CD4-positive, CD25-positive, alpha-beta regulatory T cell (primary cell): ENCODE data around the gene THAP4. TPM values are rescaled to one million over a fixed set of nuclear protein-coding genes. Genes with fewer than 3 reads are reported as not detected.

Experiments used
- ATAC-seq, 2 donors: fragments of 150-1000 bp; cut with Tn5 transposase; one replicate each; pipeline ENCODE4 v1.10.0; 2021; ENCODE audit warnings: low read depth in 2 of 2, moderate number of reproducible peaks in 2 of 2, moderate library complexity in 1 of 2
- DNase-seq, 3 donors: peaks; one replicate each; pipeline versions ENCODE4 v3.0.0 to v3.0.0-alpha.2; 2012 to 2022; ENCODE audit warnings: mixed read lengths in 1 of 3
- H3K27ac ChIP-seq: one replicate; pipeline ENCODE4 v1.7.0; 2013; ENCODE audit warnings: mild to moderate bottlenecking, low read length; ENCODE audit not compliant: insufficient read depth, poor library complexity, severe bottlenecking
- H3K27me3 ChIP-seq: one replicate; pipeline ENCODE4 v1.7.0; 2013; ENCODE audit warnings: low read length; ENCODE audit not compliant: control insufficient read depth, insufficient read depth
- H3K36me3 ChIP-seq: one replicate; pipeline ENCODE4 v1.7.0; 2013; ENCODE audit warnings: mild to moderate bottlenecking, low read length, moderate library complexity; ENCODE audit not compliant: control insufficient read depth, insufficient read depth
- H3K4me1 ChIP-seq: 2 replicates; pipeline ENCODE4 v1.7.0; 2013; ENCODE audit warnings: mild to moderate bottlenecking, low read length; ENCODE audit not compliant: insufficient read depth, control insufficient read depth, poor library complexity, severe bottlenecking
- H3K4me3 ChIP-seq: one replicate; pipeline ENCODE4 v1.7.0; 2013; ENCODE audit warnings: low read depth, mild to moderate bottlenecking, low read length, moderate library complexity
- H3K9me3 ChIP-seq, 2 experiments: 1 replicate in 1 of 2; 2 replicates in 1 of 2; pipeline ENCODE4 v1.7.0; 2013; ENCODE audit warnings: low read length in 2 of 2, mild to moderate bottlenecking in 1 of 2, moderate library complexity in 1 of 2; ENCODE audit not compliant: control insufficient read depth in 2 of 2
- H3K27ac Mint-ChIP-seq, 3 donors: one replicate each; pipeline ENCODE4 v1.8.0; 2020 to 2022; ENCODE audit warnings: mild to moderate bottlenecking in 3 of 3, mixed read lengths in 3 of 3, moderate library complexity in 2 of 3
- H3K27me3 Mint-ChIP-seq: one replicate; pipeline ENCODE4 v1.8.0; 2022; ENCODE audit warnings: mild to moderate bottlenecking, mixed read lengths
- H3K36me3 Mint-ChIP-seq: one replicate; pipeline ENCODE4 v1.8.0; 2020; ENCODE audit warnings: mixed read lengths
- H3K4me1 Mint-ChIP-seq, 4 donors: one replicate each; pipeline ENCODE4 v1.8.0; 2020 to 2022; ENCODE audit warnings: mixed read lengths in 4 of 4, mild to moderate bottlenecking in 1 of 4
- H3K4me3 Mint-ChIP-seq, 4 donors: one replicate each; pipeline ENCODE4 v1.8.0; 2020 to 2022; ENCODE audit warnings: mild to moderate bottlenecking in 4 of 4, mixed read lengths in 4 of 4, moderate library complexity in 3 of 4
- H3K9me3 Mint-ChIP-seq, 7 donors: one replicate each; pipeline ENCODE4 v1.8.0; 2020 to 2022; ENCODE audit warnings: mixed read lengths in 7 of 7, mild to moderate bottlenecking in 3 of 7, moderate library complexity in 2 of 7
- polyA plus RNA-seq, 4 donors: library from polyadenylated mRNA; unstranded; fragments of 300-500 nt; fragmentation: Illumina TruSeq; gene quantifications; one replicate each; pipeline ENCODE4 v1.2.3, GENCODE V29; 2021
- total RNA-seq: library from RNA; stranded (reverse); gene quantifications from one replicate; pipeline ENCODE4 v1.2.3, GENCODE V29; 2022

The THAP4 gene
- total and polyA plus RNA-seq, 5 donors from 2014 or later, result 37.5 to 47.8 (median 40.0) TPM

DNA sequence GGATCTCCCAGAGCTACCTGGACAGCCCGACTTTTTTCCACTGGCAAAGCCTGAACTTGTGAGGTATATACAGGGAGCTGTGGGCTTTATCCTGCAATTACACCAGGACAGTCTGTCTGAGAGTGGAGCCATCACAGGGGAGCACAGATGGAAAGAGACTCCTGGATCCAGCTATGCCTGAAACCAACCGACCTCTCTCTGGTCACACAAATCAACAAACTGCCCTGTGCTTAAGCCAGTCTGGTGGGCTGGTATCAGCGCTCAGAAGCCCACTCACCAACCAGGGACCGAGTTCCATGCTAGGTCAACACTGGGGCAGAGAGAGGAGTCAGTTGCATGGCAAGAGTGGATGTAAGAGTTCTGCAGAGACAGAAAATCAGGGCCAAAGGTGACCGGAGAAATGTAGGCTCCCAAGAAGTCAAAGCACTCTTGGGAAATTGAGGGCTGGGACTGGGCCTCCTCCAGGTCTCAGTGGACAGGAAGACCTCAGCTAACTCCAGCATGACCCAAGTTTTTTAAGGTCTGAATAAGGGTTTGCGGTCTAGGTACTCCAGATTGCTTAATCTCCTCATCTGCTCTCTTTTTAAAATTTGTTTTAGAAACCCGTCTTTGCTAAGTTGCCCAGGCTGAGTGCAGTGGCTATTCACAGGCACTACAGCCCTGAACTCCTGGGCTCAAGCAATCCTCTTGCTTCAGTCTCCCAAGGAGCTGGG is 82.2 kb downstream of the THAP4 start:
- H3K4me1 Mint-ChIP-seq, result peaks cover 0 to 5% (median 2%) of the 10 kb centered on the region in 4 donors
- no peak overlapping the region for H3K27ac Mint-ChIP-seq
- peaks cover 10% of the 10 kb centered on the region for H3K27me3 ChIP-seq
- peaks cover 41% of the 10 kb centered on the region for H3K27me3 Mint-ChIP-seq
- no peak overlapping the region for H3K27ac ChIP-seq
- H3K4me1 ChIP-seq, result peaks cover 15% of the 10 kb centered on the region
- H3K4me3 ChIP-seq, result no peak overlapping the region
- peaks cover 0 to 22% (median 2%) of the 10 kb centered on the region in 7 donors for H3K9me3 Mint-ChIP-seq
- H3K36me3 ChIP-seq, result no peaks in the 10 kb centered on the region
- no peak overlapping the region for H3K4me3 Mint-ChIP-seq
- H3K9me3 ChIP-seq, result peaks cover 4 to 5% of the 10 kb centered on the region in 2 experiments
- H3K36me3 Mint-ChIP-seq, result no peaks in the 10 kb centered on the region
- ATAC-seq (no peak), DNase-seq (no peak)

DNA sequence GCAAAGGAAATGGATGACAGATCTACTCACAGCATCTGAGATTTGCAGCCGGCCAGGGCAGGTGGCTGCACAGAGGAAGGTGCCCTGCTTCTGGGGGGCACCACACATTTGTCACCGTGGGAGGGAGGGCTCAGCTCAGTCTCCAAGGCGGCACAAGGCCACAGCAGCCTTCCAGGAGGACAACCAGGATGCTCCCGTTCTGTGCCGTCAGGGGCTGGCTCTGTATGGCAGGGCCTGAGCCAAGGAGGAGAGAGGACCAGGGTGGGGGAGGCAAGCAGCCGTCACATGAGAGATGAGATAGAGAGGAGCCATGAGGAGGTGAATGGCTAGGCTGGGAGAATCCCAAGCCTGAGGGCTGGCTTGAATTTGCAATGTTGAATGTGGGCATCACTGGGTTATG is 83.0 kb downstream of the THAP4 start:
- Histone ChIP-seq H3K27me3 (peaks cover 10% of the 10 kb centered on the region), H3K4me3 (no peak overlapping the region), H3K36me3 (no peaks in the 10 kb centered on the region), H3K4me1 (peaks cover 8% of the 10 kb centered on the region), H3K9me3 (peaks cover 4 to 5% of the 10 kb centered on the region in 2 experiments), H3K27ac (no peak overlapping the region)
- Mint-ChIP-seq H3K4me1 (peaks cover 0 to 7% (median 2%) of the 10 kb centered on the region in 4 donors), H3K27ac (no peak overlapping the region), H3K9me3 (peaks cover 0 to 22% (median 5%) of the 10 kb centered on the region in 7 donors), H3K36me3 (no peaks in the 10 kb centered on the region), H3K27me3 (peaks cover 39% of the 10 kb centered on the region), H3K4me3 (no peak overlapping the region)
- DNase-seq, result no peak
- ATAC-seq, result no peak

DNA sequence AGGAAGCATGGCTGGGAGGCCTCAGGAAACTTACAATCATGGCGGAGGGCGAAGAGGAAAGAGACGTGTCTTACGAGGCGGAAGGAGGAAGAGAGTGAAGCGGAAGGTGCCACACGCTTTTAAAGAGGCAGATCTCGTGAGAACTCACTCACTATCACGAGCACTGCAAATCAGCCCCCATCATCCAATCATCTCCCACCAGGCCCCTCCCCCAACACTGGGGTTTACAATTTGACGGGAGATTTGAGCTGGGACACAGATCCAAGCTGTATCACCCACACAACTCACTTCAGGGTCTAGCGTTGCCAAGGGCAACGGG is 83.5 kb downstream of the THAP4 start:
- ATAC-seq (no peak), DNase-seq (no peak)
- no peaks in the 10 kb centered on the region for H3K36me3 ChIP-seq
- Mint-ChIP-seq H3K27ac (no peak overlapping the region), H3K9me3 (peaks cover 0 to 22% (median 5%) of the 10 kb centered on the region in 7 donors), H3K4me1 (peaks cover 0 to 7% (median 2%) of the 10 kb centered on the region in 4 donors), H3K4me3 (no peak overlapping the region), H3K27me3 (peaks cover 39% of the 10 kb centered on the region), H3K36me3 (no peaks in the 10 kb centered on the region)
- no peak overlapping the region for H3K27ac ChIP-seq
- H3K4me1 ChIP-seq, result peaks cover 3% of the 10 kb centered on the region
- H3K4me3 ChIP-seq, result no peak overlapping the region
- H3K27me3 ChIP-seq, result peaks cover 10% of the 10 kb centered on the region
- H3K9me3 ChIP-seq, result peaks cover 4 to 5% of the 10 kb centered on the region in 2 experiments

DNA sequence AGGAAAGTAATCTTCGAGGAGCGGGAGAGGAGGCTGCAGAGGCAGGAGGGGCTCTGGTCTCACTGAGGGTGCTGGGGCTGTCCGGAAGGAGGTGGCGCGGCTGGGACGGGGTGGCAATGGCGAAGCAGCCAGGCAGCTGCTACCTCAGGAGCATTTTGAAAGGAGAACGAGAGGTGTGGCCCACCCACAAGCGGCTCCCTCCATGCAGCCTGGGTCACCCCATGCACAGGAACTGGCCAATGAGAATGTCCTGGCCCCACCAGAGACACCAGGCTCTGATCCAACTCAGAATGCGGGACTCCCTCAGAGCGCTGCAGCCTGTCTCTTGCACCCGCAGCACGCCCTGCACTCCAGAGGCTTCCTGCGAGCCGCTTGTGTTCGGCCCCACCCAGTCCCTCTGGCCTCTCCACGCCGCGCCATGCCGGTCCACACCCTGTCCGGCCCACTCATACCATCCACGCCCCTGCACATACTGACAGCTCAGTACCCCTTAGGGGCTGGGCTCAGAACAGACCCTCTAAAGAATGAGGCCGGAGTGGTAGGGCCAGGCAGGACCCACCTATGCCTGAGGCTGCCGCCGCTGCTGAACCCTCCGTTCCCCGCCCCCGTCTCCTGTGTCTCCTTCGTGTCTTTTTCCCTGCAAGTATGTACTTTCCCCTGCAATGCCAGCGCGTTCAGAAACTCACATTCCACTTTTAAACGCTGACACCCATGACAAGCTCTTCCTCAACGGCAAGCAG is 84.8 kb downstream of the THAP4 start:
- Histone ChIP-seq H3K36me3 (no peaks in the 10 kb centered on the region), H3K27ac (no peak overlapping the region), H3K4me1 (no peaks in the 10 kb centered on the region), H3K4me3 (no peak overlapping the region), H3K27me3 (peaks cover under 1% of the 10 kb centered on the region), H3K9me3 (peaks cover 1 to 4% of the 10 kb centered on the region in 2 experiments)
- H3K36me3 Mint-ChIP-seq, result no peaks in the 10 kb centered on the region
- H3K27me3 Mint-ChIP-seq, result peaks cover 31% of the 10 kb centered on the region
- no peak overlapping the region for H3K4me3 Mint-ChIP-seq
- peaks cover 0 to 13% (median 3%) of the 10 kb centered on the region in 7 donors for H3K9me3 Mint-ChIP-seq
- DNase-seq (no peak), ATAC-seq (no peak)
- no peak overlapping the region for H3K27ac Mint-ChIP-seq
- peaks cover 0 to 4% (median 0%) of the 10 kb centered on the region in 4 donors for H3K4me1 Mint-ChIP-seq

DNA sequence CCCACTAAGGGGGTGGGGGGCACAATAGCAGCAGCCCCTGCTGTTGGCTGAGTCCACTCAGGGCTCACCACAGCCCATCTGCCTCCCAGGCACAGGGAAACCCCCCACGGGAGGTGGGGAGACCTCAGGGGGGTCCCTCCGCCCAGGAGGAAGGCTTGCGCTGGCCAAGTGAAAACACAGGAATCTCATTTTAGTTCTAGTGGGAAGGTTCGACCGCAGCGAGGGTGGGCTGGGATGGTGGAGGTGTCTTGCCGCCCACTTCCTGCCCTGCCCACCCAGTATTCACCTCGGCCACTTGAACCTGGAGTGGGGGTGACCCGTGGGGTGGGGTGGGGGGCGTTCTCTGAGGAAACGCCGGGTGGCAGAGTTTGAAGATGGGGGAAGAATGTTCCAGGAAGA is 85.4 kb downstream of the THAP4 start:
- no peak overlapping the region for H3K27ac ChIP-seq
- no peak for DNase-seq
- no peak for ATAC-seq
- Mint-ChIP-seq H3K27ac (no peak overlapping the region), H3K4me3 (no peak overlapping the region), H3K4me1 (peaks cover 0 to 4% (median 0%) of the 10 kb centered on the region in 4 donors), H3K27me3 (peaks cover 25% of the 10 kb centered on the region), H3K9me3 (peaks cover 0 to 9% (median 2%) of the 10 kb centered on the region in 7 donors), H3K36me3 (no peaks in the 10 kb centered on the region)
- no peaks in the 10 kb centered on the region for H3K36me3 ChIP-seq
- H3K4me1 ChIP-seq, result no peaks in the 10 kb centered on the region
- no peaks in the 10 kb centered on the region for H3K27me3 ChIP-seq
- peaks cover 0 to 2% of the 10 kb centered on the region in 2 experiments for H3K9me3 ChIP-seq
- no peak overlapping the region for H3K4me3 ChIP-seq

DNA sequence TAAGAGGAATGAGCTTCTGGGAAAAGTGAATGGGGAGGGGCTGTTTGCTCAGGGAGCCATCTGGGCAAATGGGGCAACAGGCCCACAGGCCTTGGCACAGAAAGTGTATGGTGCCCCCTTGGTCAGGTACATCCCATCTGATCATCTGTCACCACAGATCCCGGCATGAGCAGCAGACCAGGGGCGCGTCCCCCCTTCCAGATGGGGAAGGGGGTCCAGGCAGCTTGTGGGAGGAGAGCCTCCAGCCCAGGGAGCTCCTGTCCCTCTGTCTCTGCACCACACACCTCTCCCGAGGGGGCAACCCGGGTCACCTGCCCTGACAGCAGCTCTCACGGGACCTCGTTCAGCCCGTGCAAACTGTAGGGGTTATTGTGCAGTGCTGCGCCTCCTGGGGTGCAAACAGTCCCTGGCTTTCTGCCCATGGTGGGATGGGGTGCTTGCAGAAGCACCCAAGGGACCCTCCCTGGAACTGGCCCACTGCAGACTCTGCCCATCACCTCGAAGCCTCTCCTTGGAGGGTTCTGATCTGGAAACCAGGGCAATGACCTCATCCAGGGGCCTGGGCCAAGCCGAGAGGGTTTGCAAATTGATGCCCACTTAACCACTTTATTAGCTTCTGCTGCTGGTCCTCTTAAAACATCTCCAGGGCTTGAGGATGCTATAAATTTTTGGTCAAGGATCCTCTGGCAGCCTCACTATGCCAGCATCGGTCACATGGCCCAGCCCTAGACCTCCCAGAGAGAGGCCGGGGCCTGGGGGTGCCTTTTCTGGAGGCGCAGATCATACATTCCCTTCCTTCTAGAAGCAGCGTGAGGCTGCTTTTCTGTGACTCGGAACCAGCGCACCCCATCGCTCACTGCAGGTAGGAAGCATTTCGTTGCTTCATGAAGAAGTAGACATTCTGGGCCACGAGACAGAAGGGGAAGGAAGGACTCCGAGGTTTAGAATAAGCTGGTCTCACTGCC is 86.1 kb downstream of the THAP4 start:
- Mint-ChIP-seq H3K36me3 (no peaks in the 10 kb centered on the region), H3K27me3 (peaks cover 19% of the 10 kb centered on the region), H3K4me1 (peaks cover 0 to 4% (median 0%) of the 10 kb centered on the region in 4 donors), H3K9me3 (peaks cover 0 to 4% (median 1%) of the 10 kb centered on the region in 7 donors), H3K4me3 (no peak overlapping the region), H3K27ac (no peak overlapping the region)
- Histone ChIP-seq H3K36me3 (no peaks in the 10 kb centered on the region), H3K4me3 (no peak overlapping the region), H3K27ac (no peak overlapping the region), H3K9me3 (no peaks in the 10 kb centered on the region), H3K4me1 (no peaks in the 10 kb centered on the region), H3K27me3 (no peaks in the 10 kb centered on the region)
- no peak for ATAC-seq
- DNase-seq, result no peak

DNA sequence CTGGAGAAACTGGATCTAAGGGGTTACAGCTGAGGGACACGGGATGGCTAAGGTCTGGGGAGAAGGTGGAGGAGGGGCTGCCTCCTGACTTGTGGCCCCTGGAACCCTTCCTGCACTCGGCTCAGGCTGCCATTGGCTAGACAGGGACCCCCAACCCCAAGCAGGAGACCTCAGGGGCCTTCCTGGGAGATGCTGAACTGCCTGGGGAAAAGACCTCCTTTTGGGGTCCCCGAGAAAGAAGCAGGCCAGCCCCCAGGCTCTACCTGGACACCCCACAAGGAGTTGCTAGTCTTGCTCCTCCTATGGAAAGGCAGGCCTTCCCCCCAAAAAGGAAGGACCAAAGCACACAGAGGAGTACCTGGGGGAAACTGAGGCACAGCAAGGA is 88.5 kb downstream of the THAP4 start:
- no peak overlapping the region for H3K27ac Mint-ChIP-seq

More for the DNA sequence above, 88.5 kb downstream of the THAP4 start:
- no peaks in the 10 kb centered on the region for H3K9me3 ChIP-seq
- H3K27ac ChIP-seq, result no peak overlapping the region
- no peaks in the 10 kb centered on the region for H3K36me3 Mint-ChIP-seq
- H3K4me3 Mint-ChIP-seq, result no peak overlapping the region
- H3K27me3 ChIP-seq, result peaks cover 6% of the 10 kb centered on the region
- no peak overlapping the region for H3K4me3 ChIP-seq
- no peak for ATAC-seq
- DNase-seq, result no peak
- H3K4me1 Mint-ChIP-seq, result peaks cover 0 to 2% (median 0%) of the 10 kb centered on the region in 4 donors
- H3K27me3 Mint-ChIP-seq, result peaks cover 10% of the 10 kb centered on the region
- H3K4me1 ChIP-seq, result no peaks in the 10 kb centered on the region
- no peaks in the 10 kb centered on the region for H3K36me3 ChIP-seq
- peaks cover 0 to 3% (median 0%) of the 10 kb centered on the region in 7 donors for H3K9me3 Mint-ChIP-seq
